Gastrocnemius medialis (tissue), 4 donors: ENCODE data around the gene TMEM253. TPM values are rescaled to one million over a fixed set of nuclear protein-coding genes. Genes with fewer than 3 reads are reported as not detected.
A peak's percentile ranks its signal among the peaks of the same experiment; 100 is the strongest.

Source experiments
- ATAC-seq, 2 donors: fragments of 150-250 bp; one replicate each; pipeline ENCODE4 v1.9.1; 2016
- DNase-seq, 2 donors: peaks; one replicate each; pipeline ENCODE4 v3.0.0-alpha.2; 2019
- H3K27ac ChIP-seq, 4 donors: fragments of 200-600 bp; sonication (generic); 1 replicate in 1 of 4; 2 replicates in 3 of 4; pipeline ENCODE4 v1.5.1; 2016 to 2018; ENCODE audit warnings: mild to moderate bottlenecking in 2 of 4, moderate library complexity in 1 of 4
- H3K27me3 ChIP-seq, 3 donors: fragments of 200-600 bp; sonication (generic) in 2 of 3; 1 replicate in 1 of 3; 2 replicates in 2 of 3; pipeline versions ENCODE4 v1.5.1 to v1.6.0; 2016 to 2019; ENCODE audit warnings: mild to moderate bottlenecking in 1 of 3, moderate library complexity in 1 of 3
- H3K36me3 ChIP-seq, 2 donors: fragments of 200-600 bp; sonication (generic) in 1 of 2; one replicate each; pipeline ENCODE4 v1.5.1; 2017 to 2018
- H3K4me1 ChIP-seq, 2 donors: fragments of 200-600 bp; sonication (generic) in 1 of 2; one replicate each; pipeline ENCODE4 v1.5.1; 2016 to 2017; ENCODE audit warnings: mild to moderate bottlenecking in 2 of 2
- H3K4me3 ChIP-seq, 4 donors: fragments of 200-600 bp; sonication (generic) in 3 of 4; 1 replicate in 1 of 4; 2 replicates in 3 of 4; pipeline ENCODE4 v1.5.1; 2016 to 2019; ENCODE audit warnings: mild to moderate bottlenecking in 2 of 4
- H3K9me3 ChIP-seq, 3 donors: fragments of 200-600 bp; sonication (generic) in 2 of 3; 1 replicate in 1 of 3; 2 replicates in 2 of 3; pipeline ENCODE4 v1.5.1; 2016 to 2019
- CTCF ChIP-seq, 5 experiments: fragments of 450-650 bp in 3 of 5; fragments of 200-600 bp in 2 of 5; sonication (generic) in 2 of 5; IDR thresholded peaks in 4 of 5; conservative IDR thresholded peaks in 1 of 5; 1 replicate in 4 of 5; 2 replicates in 1 of 5; pipeline ENCODE4 v1.5.1; 2016 to 2019; ENCODE audit warnings: antibody characterized with exemption in 5 of 5, mild to moderate bottlenecking in 3 of 5, moderate library complexity in 3 of 5
- POLR2A ChIP-seq, 2 donors: fragments of 450-650 bp; IDR thresholded peaks; one replicate each; pipeline ENCODE4 v1.6.1; 2017; ENCODE audit warnings: antibody characterized with exemption in 2 of 2, mild to moderate bottlenecking in 2 of 2, moderate library complexity in 2 of 2
- in situ Hi-C, 4 donors: fragments of 200-750 bp; cut with MboI; loops; one replicate each; pipeline versions ENCODE4 v1.15.0 to v1.8.0; 2017; ENCODE audit warnings: low sequenced_read_pairs in 4 of 4
- intact Hi-C: fragments of 100-400 bp; cut with DNase I; formaldehyde crosslinking; loops from one replicate; pipeline ENCODE4 v1.15.1; 2023; ENCODE audit warnings: low total_unique reads
- total RNA-seq, 4 donors: library from RNA; depleted of rRNA; stranded (reverse); fragments of >200 nt; gene quantifications; one replicate each; pipeline versions ENCODE4 v1.1.0 to v1.2.3, GENCODE V29; 2016

Gene TMEM253
- total RNA-seq, 4 donors from 2014 or later, result 0.19 to 0.35 TPM; not detected in 2

DNA sequence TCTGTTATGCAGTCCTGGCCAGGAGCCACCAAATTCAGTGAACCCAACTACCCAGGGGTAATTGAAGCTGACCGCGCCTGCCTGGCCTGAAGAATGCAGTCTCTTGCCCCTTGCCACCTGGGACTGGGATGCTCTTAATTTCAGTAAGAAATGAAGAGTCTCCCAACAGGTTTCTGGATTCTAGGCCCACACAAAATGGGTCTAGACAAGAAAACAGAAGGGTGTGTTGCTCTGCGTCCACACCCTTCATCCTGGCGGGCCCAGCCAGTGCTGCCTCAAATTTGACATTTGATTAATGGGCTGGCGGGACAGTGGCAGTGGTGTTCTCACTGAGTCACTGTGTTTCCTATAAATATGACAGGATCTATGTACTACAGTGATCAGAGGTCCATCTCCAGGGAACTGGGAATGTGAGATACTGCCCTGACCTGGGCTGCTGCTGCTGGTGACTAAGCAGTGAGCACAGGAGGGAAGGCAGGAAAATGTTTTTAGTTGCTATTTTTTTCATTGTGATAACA lies 6.5 kb downstream of the TMEM253 start:
- Histone ChIP-seq H3K27ac (peak overlapping the region; percentile 97 to 99 (median 98)), H3K9me3 (no peaks in the 10 kb centered on the region), H3K4me1 (peaks cover 34% of the 10 kb centered on the region in 2 donors), H3K27me3 (no peaks in the 10 kb centered on the region), H3K4me3 (no peak overlapping the region), H3K36me3 (no peaks in the 10 kb centered on the region)
- no peak for DNase-seq
- no peak for TF ChIP-seq POLR2A (IDR thresholded peaks at IDR 0.05)
- TF ChIP-seq CTCF (IDR thresholded peaks at IDR 0.05 in 4 of 5, conservative IDR thresholded peaks at IDR 0.05 in 1 of 5), result no peak
- intact Hi-C loops, result loop anchor here (5.0 to 10.0 kb wide), 3 partner anchors 135 to 763 kb away; partner anchors contain the start of gene PARP2
- in situ Hi-C loops, result loop anchor here (5.0 to 25.0 kb wide), 5 partner anchors 40 to 420 kb away; partner anchors contain the start of genes ANG (in 2 of the 4) and RNASE4 (in 2 of the 4)
- ATAC-seq, result no peak

GRCh38 chr14:21108791-21109190 lies 7.9 kb downstream of the TMEM253 start:
- intact Hi-C loops, result loop anchor here (5.0 to 10.0 kb wide), 3 partner anchors 136 to 764 kb away; partner anchors contain the start of gene PARP2
- no peaks in the 10 kb centered on the region for H3K36me3 ChIP-seq
- ATAC-seq (no peak), DNase-seq (no peak)
- TF ChIP-seq CTCF (IDR thresholded peaks at IDR 0.05 in 4 of 5, conservative IDR thresholded peaks at IDR 0.05 in 1 of 5), result no peak
- TF ChIP-seq POLR2A (IDR thresholded peaks at IDR 0.05), result no peak
- H3K4me1 ChIP-seq, result peaks cover 26 to 27% of the 10 kb centered on the region in 2 donors
- no peaks in the 10 kb centered on the region for H3K27me3 ChIP-seq
- H3K4me3 ChIP-seq, result no peak overlapping the region
- H3K27ac ChIP-seq, result no peak overlapping the region
- no peaks in the 10 kb centered on the region for H3K9me3 ChIP-seq
- in situ Hi-C loops, result loop anchor here (5.0 to 25.0 kb wide), 5 partner anchors 41 to 421 kb away; partner anchors contain the start of genes ANG (in 2 of the 4) and RNASE4 (in 2 of the 4)

- H3K9me3 ChIP-seq, result no peaks in the 10 kb centered on the region
- ATAC-seq, result no peak
- H3K36me3 ChIP-seq, result no peaks in the 10 kb centered on the region
- H3K27me3 ChIP-seq, result no peaks in the 10 kb centered on the region
- TF ChIP-seq POLR2A (IDR thresholded peaks at IDR 0.05) (no peak), CTCF (IDR thresholded peaks at IDR 0.05 in 4 of 5, conservative IDR thresholded peaks at IDR 0.05 in 1 of 5) (no peak)
- DNase-seq, result no peak
- no peak overlapping the region for H3K4me3 ChIP-seq
- no peak overlapping the region for H3K27ac ChIP-seq
- intact Hi-C loops, result loop anchor here (5.0 to 10.0 kb wide), 3 partner anchors 137 to 765 kb away; partner anchors contain the start of gene PARP2
- H3K4me1 ChIP-seq, result peaks cover 25 to 26% of the 10 kb centered on the region in 2 donors
- in situ Hi-C loops, result loop anchor here (5.0 to 25.0 kb wide), 5 partner anchors 42 to 422 kb away; partner anchors contain the start of genes ANG (in 2 of the 4) and RNASE4 (in 2 of the 4)
Measured at GRCh38 chr14:21109377-21110138, 8.7 kb downstream of the TMEM253 start.

DNA sequence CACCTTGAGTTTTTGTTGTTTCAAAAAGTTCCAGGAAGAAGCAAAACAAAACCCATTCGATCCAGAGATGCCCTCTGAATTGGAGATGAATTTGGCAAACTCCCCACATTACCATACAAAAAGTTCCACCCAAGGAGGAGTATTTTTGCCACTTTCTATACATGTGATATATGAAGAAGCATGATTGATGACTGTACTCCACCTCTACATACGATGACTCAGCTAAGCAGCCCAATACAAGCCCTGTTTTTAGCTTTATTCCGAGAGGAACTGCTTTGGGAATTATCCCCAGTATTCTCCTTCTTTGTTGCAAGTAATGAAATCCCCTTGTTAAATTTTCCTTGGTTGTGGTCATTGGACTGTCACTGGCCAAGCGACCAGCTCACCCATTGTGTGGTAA lies 11.4 kb downstream of the TMEM253 start:
- DNase-seq, result no peak
- TF ChIP-seq CTCF (IDR thresholded peaks at IDR 0.05 in 4 of 5, conservative IDR thresholded peaks at IDR 0.05 in 1 of 5), result no peak
- no peak for TF ChIP-seq POLR2A (IDR thresholded peaks at IDR 0.05)
- ATAC-seq, result no peak
- Histone ChIP-seq H3K4me1 (peaks cover 0 to 1% of the 10 kb centered on the region in 2 donors), H3K27ac (no peak overlapping the region), H3K4me3 (no peak overlapping the region), H3K27me3 (no peaks in the 10 kb centered on the region), H3K36me3 (no peaks in the 10 kb centered on the region), H3K9me3 (no peaks in the 10 kb centered on the region)
- intact Hi-C loops, result no loop called here
- in situ Hi-C loops, result loop anchor here (25.0 kb wide), 2 partner anchors 250 to 425 kb away; partner anchors contain the start of genes ANG (in 2 of the 4) and RNASE4 (in 2 of the 4)
